Measurements from ENCODE around the gene ITIH5. TPM values are rescaled to one million over a fixed set of nuclear protein-coding genes. Genes with fewer than 3 reads are reported as not detected.

The ITIH5 gene
- total RNA-seq, 1 donor from 2014 or later: 4.0 TPM

GRCh38 chr10:7551950-7552716 lies 114.6 kb downstream of the ITIH5 start:
- TF ChIP-seq CTCF (IDR thresholded peaks at IDR 0.05; ENCODE audit: insufficient read depth, low read depth, low read length): no peak
- TF ChIP-seq EZH2 (IDR thresholded peaks at IDR 0.05; ENCODE audit: insufficient read depth, low read length): no peak
- no peak for DNase-seq (ENCODE audit: low read depth)
- H4K20me1 ChIP-seq (ENCODE audit: insufficient read depth, low read length): no peaks in the 10 kb centered on the region
- Mint-ChIP-seq H3K4me3 (ENCODE audit: unreplicated experiment) (no peak overlapping the region), H3K27me3 (ENCODE audit: low read depth, unreplicated experiment) (peaks cover 8% of the 10 kb centered on the region), H3K27ac (ENCODE audit: unreplicated experiment) (no peak overlapping the region), H3K9me3 (ENCODE audit: unreplicated experiment) (peaks cover 2% of the 10 kb centered on the region), H3K36me3 (ENCODE audit: low read depth, unreplicated experiment) (peaks cover 1% of the 10 kb centered on the region), H3K4me1 (ENCODE audit: low read depth, unreplicated experiment) (no peaks in the 10 kb centered on the region)
- FAIRE-seq: no peak
- H3K36me3 ChIP-seq (ENCODE audit: insufficient read depth, low read length): no peaks in the 10 kb centered on the region
- no peak overlapping the region for H3K4me2 ChIP-seq (ENCODE audit: low read length)
- no peak overlapping the region for H2AFZ ChIP-seq (ENCODE audit: low read depth, low read length)
- H3K27ac ChIP-seq (ENCODE audit: low read depth, low read length): no peak overlapping the region
- no peak overlapping the region for H3K4me3 ChIP-seq (ENCODE audit: insufficient read depth, low read depth, low read length)
- peaks cover 2% of the 10 kb centered on the region for H3K27me3 ChIP-seq (ENCODE audit: insufficient read depth, low read length)
- H3K9ac ChIP-seq (ENCODE audit: low read length): no peak overlapping the region
- H3K9me3 ChIP-seq (ENCODE audit: insufficient read depth, low read depth, low read length): no peaks in the 10 kb centered on the region
- H3K4me1 ChIP-seq (ENCODE audit: insufficient read depth, low read length): no peaks in the 10 kb centered on the region
- H3K79me2 ChIP-seq (ENCODE audit: insufficient read depth, low read length): no peaks in the 10 kb centered on the region

GRCh38 chr10:7551289-7551688 lies 115.5 kb downstream of the ITIH5 start:
- H3K27me3 ChIP-seq (ENCODE audit: insufficient read depth, low read length): peaks cover 2% of the 10 kb centered on the region
- DNase-seq (ENCODE audit: low read depth): no peak
- no peak overlapping the region for H3K27ac ChIP-seq (ENCODE audit: low read depth, low read length)
- peaks cover 8% of the 10 kb centered on the region for H3K27me3 Mint-ChIP-seq (ENCODE audit: low read depth, unreplicated experiment)
- H3K36me3 Mint-ChIP-seq (ENCODE audit: low read depth, unreplicated experiment): peaks cover 1% of the 10 kb centered on the region
- FAIRE-seq: no peak
- H3K27ac Mint-ChIP-seq (ENCODE audit: unreplicated experiment): no peak overlapping the region
- H3K4me1 ChIP-seq (ENCODE audit: insufficient read depth, low read length): no peaks in the 10 kb centered on the region
- no peak overlapping the region for H2AFZ ChIP-seq (ENCODE audit: low read depth, low read length)
- H3K4me3 Mint-ChIP-seq (ENCODE audit: unreplicated experiment): no peak overlapping the region
- H3K79me2 ChIP-seq (ENCODE audit: insufficient read depth, low read length): no peaks in the 10 kb centered on the region
- no peaks in the 10 kb centered on the region for H3K36me3 ChIP-seq (ENCODE audit: insufficient read depth, low read length)
- H3K4me1 Mint-ChIP-seq (ENCODE audit: low read depth, unreplicated experiment): no peaks in the 10 kb centered on the region
- H3K9me3 ChIP-seq (ENCODE audit: insufficient read depth, low read depth, low read length): no peaks in the 10 kb centered on the region
- no peak overlapping the region for H3K4me2 ChIP-seq (ENCODE audit: low read length)
- H3K9ac ChIP-seq (ENCODE audit: low read length): no peak overlapping the region
- TF ChIP-seq EZH2 (IDR thresholded peaks at IDR 0.05; ENCODE audit: insufficient read depth, low read length): no peak
- TF ChIP-seq CTCF (IDR thresholded peaks at IDR 0.05; ENCODE audit: insufficient read depth, low read depth, low read length): no peak
- no peaks in the 10 kb centered on the region for H4K20me1 ChIP-seq (ENCODE audit: insufficient read depth, low read length)
- H3K4me3 ChIP-seq (ENCODE audit: insufficient read depth, low read depth, low read length): no peak overlapping the region
- H3K9me3 Mint-ChIP-seq (ENCODE audit: unreplicated experiment): peaks cover 2% of the 10 kb centered on the region

GRCh38 chr10:7550013-7550412 lies 116.8 kb downstream of the ITIH5 start:
- Histone ChIP-seq H3K9ac (ENCODE audit: low read length) (no peak overlapping the region), H3K4me1 (ENCODE audit: insufficient read depth, low read length) (no peaks in the 10 kb centered on the region), H3K9me3 (ENCODE audit: insufficient read depth, low read depth, low read length) (no peaks in the 10 kb centered on the region), H4K20me1 (ENCODE audit: insufficient read depth, low read length) (no peaks in the 10 kb centered on the region), H3K4me3 (ENCODE audit: insufficient read depth, low read depth, low read length) (no peak overlapping the region), H3K27ac (ENCODE audit: low read depth, low read length) (no peak overlapping the region), H3K27me3 (ENCODE audit: insufficient read depth, low read length) (no peaks in the 10 kb centered on the region), H3K36me3 (ENCODE audit: insufficient read depth, low read length) (no peaks in the 10 kb centered on the region), H3K4me2 (ENCODE audit: low read length) (no peak overlapping the region), H3K79me2 (ENCODE audit: insufficient read depth, low read length) (no peaks in the 10 kb centered on the region), H2AFZ (ENCODE audit: low read depth, low read length) (no peak overlapping the region)
- no peaks in the 10 kb centered on the region for H3K4me1 Mint-ChIP-seq (ENCODE audit: low read depth, unreplicated experiment)
- DNase-seq (ENCODE audit: low read depth): no peak
- H3K36me3 Mint-ChIP-seq (ENCODE audit: low read depth, unreplicated experiment): peaks cover 1% of the 10 kb centered on the region
- FAIRE-seq: no peak
- no peaks in the 10 kb centered on the region for H3K9me3 Mint-ChIP-seq (ENCODE audit: unreplicated experiment)
- H3K4me3 Mint-ChIP-seq (ENCODE audit: unreplicated experiment): no peak overlapping the region
- peaks cover 7% of the 10 kb centered on the region for H3K27me3 Mint-ChIP-seq (ENCODE audit: low read depth, unreplicated experiment)
- no peak for TF ChIP-seq EZH2 (IDR thresholded peaks at IDR 0.05; ENCODE audit: insufficient read depth, low read length)
- TF ChIP-seq CTCF (IDR thresholded peaks at IDR 0.05; ENCODE audit: insufficient read depth, low read depth, low read length): no peak
- no peak overlapping the region for H3K27ac Mint-ChIP-seq (ENCODE audit: unreplicated experiment)
